Measurements from ENCODE around the gene HPDL. TPM values are rescaled to one million over a fixed set of nuclear protein-coding genes. Genes with fewer than 3 reads are reported as not detected.

HPDL gene
- total RNA-seq, 1 donor from 2014 or later, result not detected

GRCh38 chr1:45325851-45326506 is 716 bp upstream of the HPDL start:
- peaks cover 14% of the 10 kb centered on the region for H3K36me3 ChIP-seq
- ATAC-seq (no peak), DNase-seq (no peak)
- H3K27ac ChIP-seq, result no peak overlapping the region
- H3K27me3 ChIP-seq (ENCODE audit: low read depth), result no peaks in the 10 kb centered on the region
- peak overlapping the region; percentile 58 for H3K4me3 ChIP-seq
- intact Hi-C loops (cut with DNase I), result no loop called here
- no peaks in the 10 kb centered on the region for H3K9me3 ChIP-seq
- H3K4me1 ChIP-seq, result peaks cover 9% of the 10 kb centered on the region
- TF ChIP-seq CTCF (IDR thresholded peaks at IDR 0.05), result no peak

GRCh38 chr1:45327644-45328515 is 1.2 kb downstream of the HPDL start:
- peak in 1 of 2 donors; percentile 3 for ATAC-seq
- H3K27ac ChIP-seq, result no peak overlapping the region

GRCh38 chr1:45328680-45329079 is 2.0 kb downstream of the HPDL start:
- no peaks in the 10 kb centered on the region for H3K9me3 ChIP-seq
- H3K4me3 ChIP-seq, result no peak overlapping the region
- peaks cover 41% of the 10 kb centered on the region for H3K36me3 ChIP-seq
- ATAC-seq (no peak), DNase-seq (no peak)
- intact Hi-C loops (cut with DNase I), result no loop called here
- TF ChIP-seq CTCF (IDR thresholded peaks at IDR 0.05), result no peak
- peaks cover 9% of the 10 kb centered on the region for H3K4me1 ChIP-seq
- H3K27ac ChIP-seq, result no peak overlapping the region
- H3K27me3 ChIP-seq (ENCODE audit: low read depth), result no peaks in the 10 kb centered on the region

More at GRCh38 chr1:45327644-45328515, 1.2 kb downstream of the HPDL start:
- no peak for DNase-seq
- no peaks in the 10 kb centered on the region for H3K27me3 ChIP-seq (ENCODE audit: low read depth)
- TF ChIP-seq CTCF (IDR thresholded peaks at IDR 0.05), result no peak
- H3K36me3 ChIP-seq, result peaks cover 33% of the 10 kb centered on the region
- intact Hi-C loops (cut with DNase I), result no loop called here
- H3K9me3 ChIP-seq, result no peaks in the 10 kb centered on the region
- peak overlapping the region; percentile 58 for H3K4me3 ChIP-seq
- H3K4me1 ChIP-seq, result peaks cover 9% of the 10 kb centered on the region

- no peaks in the 10 kb centered on the region for H3K27me3 ChIP-seq (ENCODE audit: low read depth)
- H3K36me3 ChIP-seq, result peaks cover 48% of the 10 kb centered on the region
- no peak overlapping the region for H3K27ac ChIP-seq
- TF ChIP-seq CTCF (IDR thresholded peaks at IDR 0.05), result no peak
- ATAC-seq, result no peak
- no peak overlapping the region for H3K4me3 ChIP-seq
- intact Hi-C loops (cut with DNase I), result no loop called here
- peaks cover 9% of the 10 kb centered on the region for H3K4me1 ChIP-seq
- no peak for DNase-seq
- no peaks in the 10 kb centered on the region for H3K9me3 ChIP-seq
These were observed 2.8 kb downstream of the HPDL start for GRCh38 chr1:45329445-45329844.

- Histone ChIP-seq H3K27ac (no peak overlapping the region), H3K4me1 (peaks cover 9% of the 10 kb centered on the region), H3K27me3 (ENCODE audit: low read depth) (no peaks in the 10 kb centered on the region), H3K36me3 (peaks cover 52% of the 10 kb centered on the region), H3K4me3 (no peak overlapping the region), H3K9me3 (no peaks in the 10 kb centered on the region)
- intact Hi-C loops (cut with DNase I), result no loop called here
- no peak for ATAC-seq
- no peak for TF ChIP-seq CTCF (IDR thresholded peaks at IDR 0.05)
- no peak for DNase-seq
These were observed 5.0 kb downstream of the HPDL start for GRCh38 chr1:45331436-45332345.

All from lower lobe of right lung (tissue), 2 donors.